Smooth muscle cell (in vitro differentiated cells): ENCODE measurements around the gene MOSPD3. TPM values are rescaled to one million over a fixed set of nuclear protein-coding genes. Genes with fewer than 3 reads are reported as not detected.

Source experiments
- DNase-seq: peaks from one replicate; lab custom pipeline; 2025; ENCODE audit not compliant: unreplicated experiment; lab: John Stamatoyannopoulos, UW
- H2AFZ ChIP-seq: fragments of 200-600 bp; sonication (generic); 2 replicates; pipeline ENCODE4 v1.6.0; 2016; ENCODE audit warnings: antibody characterized with exemption, low read depth, mild to moderate bottlenecking
- H3F3A ChIP-seq: fragments of 200-600 bp; sonication (generic); 2 replicates; pipeline ENCODE4 v1.6.0; 2017; ENCODE audit warnings: antibody characterized with exemption, low read depth
- H3K27ac ChIP-seq: fragments of 200-600 bp; sonication (generic); 2 replicates; pipeline ENCODE4 v1.5.1; 2016; ENCODE audit warnings: low read depth, mild to moderate bottlenecking
- H3K27me3 ChIP-seq: fragments of 200-600 bp; sonication (generic); 2 replicates; pipeline ENCODE4 v1.6.1; 2016; ENCODE audit warnings: low read depth, mild to moderate bottlenecking
- H3K36me3 ChIP-seq: fragments of 200-600 bp; sonication (generic); 2 replicates; pipeline ENCODE4 v1.5.1; 2016; ENCODE audit warnings: low read depth
- H3K4me1 ChIP-seq: fragments of 200-600 bp; sonication (generic); 2 replicates; pipeline ENCODE4 v1.5.1; 2016; ENCODE audit warnings: low read depth
- H3K4me2 ChIP-seq: fragments of 200-600 bp; sonication (generic); 2 replicates; pipeline ENCODE4 v1.6.0; 2016; ENCODE audit warnings: mild to moderate bottlenecking
- H3K4me3 ChIP-seq: fragments of 200-600 bp; sonication (generic); 2 replicates; pipeline ENCODE4 v1.5.1; 2016; ENCODE audit warnings: mild to moderate bottlenecking
- H3K79me2 ChIP-seq: fragments of 200-600 bp; sonication (generic); 2 replicates; pipeline ENCODE4 v1.6.0; 2016; ENCODE audit warnings: low read depth, mild to moderate bottlenecking
- H3K9ac ChIP-seq: fragments of 200-600 bp; sonication (generic); 2 replicates; pipeline ENCODE4 v1.6.0; 2016; ENCODE audit warnings: low read depth
- H3K9me3 ChIP-seq: fragments of 200-600 bp; sonication (generic); replicated peaks from 2 replicates; pipeline ENCODE4 v1.5.1; 2016; ENCODE audit warnings: low read depth
- H4K20me1 ChIP-seq: fragments of 200-600 bp; sonication (generic); 2 replicates; pipeline ENCODE4 v1.6.0; 2016; ENCODE audit warnings: low read depth
- whole genome bisulfite sequencing: methylation state at CpG from one replicate; pipeline ENCODE4 v1.1.7; 2016; ENCODE audit warnings: low lambda C conversion rate; 5-methylcytosine and 5-hydroxymethylcytosine counted together
- polyA plus RNA-seq: library from polyadenylated mRNA; unstranded; fragments of >200 nt; fragmentation: Nextera tagmentation; extraction: Ambion mirVana; gene quantifications from 2 replicates; pipeline ENCODE4 v1.2.1, GENCODE V29; 2016
- total RNA-seq: library from RNA; depleted of rRNA; stranded (reverse); fragments of >200 nt; gene quantifications from 2 replicates; pipeline ENCODE4 v1.2.3, GENCODE V29; 2014
- TF ChIP-seq, protein P1 (sequence below): fragments of 200-600 bp; sonication (generic); IDR thresholded peaks from 2 replicates; pipeline ENCODE4 v1.5.1; 2017; ENCODE audit warnings: borderline replicate concordance, mild to moderate bottlenecking, antibody characterized with exemption; ENCODE audit not compliant: insufficient read depth, poor library complexity, severe bottlenecking

Gene MOSPD3
- total and polyA plus RNA-seq, 2 experiments from 2014 or later: 10.5 to 47.8 TPM

- Histone ChIP-seq H3K4me2 (no peak overlapping the region), H3K4me3 (no peak overlapping the region), H3F3A (no peaks in the 10 kb centered on the region), H4K20me1 (no peaks in the 10 kb centered on the region), H3K79me2 (no peaks in the 10 kb centered on the region), H3K36me3 (no peaks in the 10 kb centered on the region), H2AFZ (no peak overlapping the region), H3K4me1 (peaks cover 11% of the 10 kb centered on the region), H3K27ac (no peak overlapping the region), H3K27me3 (peaks cover 7% of the 10 kb centered on the region), H3K9ac (no peak overlapping the region), H3K9me3 (no peaks in the 10 kb centered on the region)
- TF ChIP-seq, protein P1, sequence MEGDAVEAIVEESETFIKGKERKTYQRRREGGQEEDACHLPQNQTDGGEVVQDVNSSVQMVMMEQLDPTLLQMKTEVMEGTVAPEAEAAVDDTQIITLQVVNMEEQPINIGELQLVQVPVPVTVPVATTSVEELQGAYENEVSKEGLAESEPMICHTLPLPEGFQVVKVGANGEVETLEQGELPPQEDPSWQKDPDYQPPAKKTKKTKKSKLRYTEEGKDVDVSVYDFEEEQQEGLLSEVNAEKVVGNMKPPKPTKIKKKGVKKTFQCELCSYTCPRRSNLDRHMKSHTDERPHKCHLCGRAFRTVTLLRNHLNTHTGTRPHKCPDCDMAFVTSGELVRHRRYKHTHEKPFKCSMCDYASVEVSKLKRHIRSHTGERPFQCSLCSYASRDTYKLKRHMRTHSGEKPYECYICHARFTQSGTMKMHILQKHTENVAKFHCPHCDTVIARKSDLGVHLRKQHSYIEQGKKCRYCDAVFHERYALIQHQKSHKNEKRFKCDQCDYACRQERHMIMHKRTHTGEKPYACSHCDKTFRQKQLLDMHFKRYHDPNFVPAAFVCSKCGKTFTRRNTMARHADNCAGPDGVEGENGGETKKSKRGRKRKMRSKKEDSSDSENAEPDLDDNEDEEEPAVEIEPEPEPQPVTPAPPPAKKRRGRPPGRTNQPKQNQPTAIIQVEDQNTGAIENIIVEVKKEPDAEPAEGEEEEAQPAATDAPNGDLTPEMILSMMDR: no peak
- 86% methylated on average over 7 of the region's 11 CpGs for WGBS
- no peak for DNase-seq
These were observed 44.0 kb upstream of the MOSPD3 start for GRCh38 chr7:100568176-100568895.

GRCh38 chr7:100568896-100569844 is 43.2 kb upstream of the MOSPD3 start:
- peaks cover 7% of the 10 kb centered on the region for H3K27me3 ChIP-seq
- H3F3A ChIP-seq: no peaks in the 10 kb centered on the region
- peak overlapping the region; percentile 87 for H3K4me2 ChIP-seq
- WGBS: 24% methylated on average over 36 of the region's 36 CpGs
- H3K4me1 ChIP-seq: peaks cover 11% of the 10 kb centered on the region
- H3K79me2 ChIP-seq: no peaks in the 10 kb centered on the region
- peak overlapping the region; percentile 43 for H3K4me3 ChIP-seq
- no peak overlapping the region for H2AFZ ChIP-seq
- no peaks in the 10 kb centered on the region for H3K9me3 ChIP-seq
- H4K20me1 ChIP-seq: no peaks in the 10 kb centered on the region
- TF ChIP-seq, protein P1: peak; percentile 29
- no peaks in the 10 kb centered on the region for H3K36me3 ChIP-seq
- H3K27ac ChIP-seq: no peak overlapping the region
- peak overlapping the region; percentile 6 for H3K9ac ChIP-seq
- DNase-seq: peak; percentile 45

GRCh38 chr7:100570954-100571828 is 41.1 kb upstream of the MOSPD3 start:
- no peak for DNase-seq
- Histone ChIP-seq H3K4me1 (peaks cover 11% of the 10 kb centered on the region), H2AFZ (no peak overlapping the region), H3K9me3 (no peaks in the 10 kb centered on the region), H3K27me3 (peaks cover 7% of the 10 kb centered on the region), H3K9ac (no peak overlapping the region), H3K4me3 (no peak overlapping the region), H3K79me2 (no peaks in the 10 kb centered on the region), H4K20me1 (no peaks in the 10 kb centered on the region), H3F3A (no peaks in the 10 kb centered on the region), H3K27ac (no peak overlapping the region), H3K36me3 (no peaks in the 10 kb centered on the region), H3K4me2 (no peak overlapping the region)
- WGBS: 61% methylated on average over 26 of the region's 26 CpGs
- TF ChIP-seq, protein P1: no peak
